GM21447 (cell line): ENCODE results near the gene TAP2.

ENCODE experiments used
- ATAC-seq: cut with Tn5 transposase; IDR thresholded peaks from one replicate; pipeline ENCODE4 v1.9.1; 2021; ENCODE audit not compliant: unreplicated experiment

Gene TAP2

GRCh38 chr6:32796848-32797776 is 41.4 kb downstream of the TAP2 start:
- ATAC-seq: no peak

GRCh38 chr6:32794510-32794909 is 44.0 kb downstream of the TAP2 start:
- ATAC-seq: no peak

GRCh38 chr6:32792901-32793435 is 45.6 kb downstream of the TAP2 start:
- no peak for ATAC-seq

- no peak for ATAC-seq
Measured at GRCh38 chr6:32790306-32790705, 48.2 kb downstream of the TAP2 start.
